GM10266 (cell line): Measurements from ENCODE around the gene SEMA3D.

ENCODE experiments used
- DNase-seq: peaks from one replicate; pipeline ENCODE4 v3.0.0; 2012; ENCODE audit errors: extremely low spot score
- TF ChIP-seq, protein P1 (sequence below): IDR thresholded peaks from 2 replicates; pipeline ENCODE4 v1.5.1; 2012; ENCODE audit warnings: mild to moderate bottlenecking, low read depth; ENCODE audit not compliant: control insufficient read depth, insufficient read depth; ENCODE audit errors: missing control alignments

SEMA3D gene

DNA sequence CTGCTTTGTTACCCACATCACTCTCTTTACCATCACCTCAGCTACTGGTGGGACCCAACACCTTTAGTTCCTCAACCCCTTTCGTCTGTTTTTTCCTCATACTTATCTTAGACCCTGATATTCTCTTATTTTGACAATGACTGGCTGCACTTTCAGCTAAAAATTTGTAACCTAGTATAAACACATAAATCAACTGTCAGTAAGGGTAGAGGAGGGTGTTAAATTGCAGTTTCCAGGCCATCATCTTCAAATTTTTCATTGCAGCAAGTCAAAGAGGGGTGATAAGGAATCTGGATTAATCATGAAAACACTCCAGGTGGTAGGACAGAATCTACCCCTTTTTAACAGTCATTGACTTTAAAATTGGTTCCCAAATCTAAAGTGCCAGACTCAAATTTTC, 27.9 kb downstream of the SEMA3D start:
- TF ChIP-seq, protein P1, sequence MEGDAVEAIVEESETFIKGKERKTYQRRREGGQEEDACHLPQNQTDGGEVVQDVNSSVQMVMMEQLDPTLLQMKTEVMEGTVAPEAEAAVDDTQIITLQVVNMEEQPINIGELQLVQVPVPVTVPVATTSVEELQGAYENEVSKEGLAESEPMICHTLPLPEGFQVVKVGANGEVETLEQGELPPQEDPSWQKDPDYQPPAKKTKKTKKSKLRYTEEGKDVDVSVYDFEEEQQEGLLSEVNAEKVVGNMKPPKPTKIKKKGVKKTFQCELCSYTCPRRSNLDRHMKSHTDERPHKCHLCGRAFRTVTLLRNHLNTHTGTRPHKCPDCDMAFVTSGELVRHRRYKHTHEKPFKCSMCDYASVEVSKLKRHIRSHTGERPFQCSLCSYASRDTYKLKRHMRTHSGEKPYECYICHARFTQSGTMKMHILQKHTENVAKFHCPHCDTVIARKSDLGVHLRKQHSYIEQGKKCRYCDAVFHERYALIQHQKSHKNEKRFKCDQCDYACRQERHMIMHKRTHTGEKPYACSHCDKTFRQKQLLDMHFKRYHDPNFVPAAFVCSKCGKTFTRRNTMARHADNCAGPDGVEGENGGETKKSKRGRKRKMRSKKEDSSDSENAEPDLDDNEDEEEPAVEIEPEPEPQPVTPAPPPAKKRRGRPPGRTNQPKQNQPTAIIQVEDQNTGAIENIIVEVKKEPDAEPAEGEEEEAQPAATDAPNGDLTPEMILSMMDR, result no peak
- no peak for DNase-seq

DNA sequence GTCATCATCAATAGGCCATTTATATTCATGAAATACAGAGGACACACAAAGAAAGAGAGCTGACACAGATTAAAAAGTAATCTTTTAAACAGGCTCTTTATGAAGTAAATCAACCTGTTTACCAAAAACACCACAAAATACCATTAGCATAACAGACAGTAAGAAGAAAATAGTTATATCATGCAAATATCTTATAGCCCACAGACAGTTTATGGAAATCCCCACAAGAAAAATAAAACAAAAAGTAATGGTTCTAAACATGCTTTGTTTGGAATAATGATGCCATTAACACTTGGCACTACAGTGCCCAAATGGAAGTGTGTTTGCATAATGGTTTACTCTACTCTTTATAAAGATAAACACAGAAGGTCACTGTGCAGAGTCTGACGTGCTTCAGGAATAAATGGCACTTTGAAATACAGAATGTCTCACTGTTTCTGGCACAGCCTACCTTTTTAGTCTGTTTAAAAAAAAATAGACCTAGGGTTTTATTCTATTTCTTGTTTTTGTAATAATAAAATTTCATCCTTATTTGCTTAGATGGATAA, 30.1 kb downstream of the SEMA3D start:
- no peak for DNase-seq
- TF ChIP-seq, protein P1, result no peak

DNA sequence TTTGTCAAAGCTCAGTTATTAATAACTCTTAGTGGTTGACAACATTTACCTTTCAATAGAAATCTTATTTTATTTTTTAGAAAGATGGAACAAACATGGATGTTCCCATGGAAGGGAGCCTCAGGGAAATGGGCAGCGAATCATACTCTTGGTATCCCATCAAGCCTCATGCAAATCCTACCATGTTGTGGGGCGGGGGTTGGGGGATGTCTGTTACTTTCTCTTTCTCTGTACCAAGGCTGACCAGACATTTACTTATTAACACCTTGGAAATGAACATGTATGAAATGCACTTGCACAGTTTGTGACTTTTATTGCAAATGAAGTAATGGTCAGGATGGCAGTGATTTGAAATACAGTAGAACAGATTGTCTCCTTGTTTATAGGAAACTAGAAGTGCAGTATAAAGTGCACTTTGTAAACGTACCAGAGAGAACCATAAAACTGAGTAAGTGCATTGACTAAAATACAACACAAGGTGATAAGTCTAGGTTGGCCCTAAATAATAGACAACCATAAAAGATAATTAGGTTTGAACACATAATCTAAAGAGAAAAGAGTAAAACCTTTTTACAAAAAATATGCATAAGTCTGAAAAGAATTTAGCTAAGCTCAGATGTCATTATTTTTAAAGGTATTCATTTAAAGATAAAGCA, 32.4 kb downstream of the SEMA3D start:
- TF ChIP-seq, protein P1, result no peak
- DNase-seq, result no peak

DNA sequence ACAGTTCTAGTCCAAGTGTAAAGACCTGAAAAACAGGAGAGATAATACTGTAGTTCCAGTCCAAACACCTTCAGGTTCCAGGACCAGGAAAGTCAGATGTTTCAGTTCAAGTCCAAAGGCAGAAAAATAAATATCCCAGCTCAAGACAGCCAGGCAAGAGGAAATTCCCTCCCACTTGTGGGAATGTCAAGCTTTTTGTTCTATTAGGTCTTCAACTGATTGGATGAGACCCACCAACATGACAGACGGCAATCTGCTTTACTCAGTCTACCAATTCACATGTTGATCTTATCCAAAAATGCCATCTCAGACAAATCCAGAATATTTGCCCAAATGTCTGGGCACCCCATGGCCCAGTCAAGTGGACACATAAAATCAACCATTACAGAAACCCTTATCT, 33.1 kb downstream of the SEMA3D start:
- TF ChIP-seq, protein P1, result no peak
- no peak for DNase-seq

DNA sequence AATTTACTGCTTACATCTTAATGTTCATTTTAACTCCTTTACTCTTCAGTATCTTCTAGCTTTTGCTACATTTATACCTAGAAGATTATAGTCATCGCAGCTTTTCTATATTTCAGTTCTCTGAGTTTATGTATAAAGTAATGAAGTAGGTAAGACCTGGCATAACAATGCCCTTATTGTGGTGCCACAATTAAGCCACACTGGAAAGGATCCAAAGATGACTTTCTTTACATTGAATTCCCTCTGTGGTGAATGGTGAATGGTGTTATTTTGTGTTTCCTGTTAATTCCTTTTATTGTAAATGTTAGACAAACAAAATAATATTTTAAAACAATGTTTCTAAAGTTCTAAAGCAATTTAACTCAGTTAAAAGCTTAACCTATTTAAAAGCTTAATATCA, 36.2 kb downstream of the SEMA3D start:
- TF ChIP-seq, protein P1, result no peak
- no peak for DNase-seq

DNA sequence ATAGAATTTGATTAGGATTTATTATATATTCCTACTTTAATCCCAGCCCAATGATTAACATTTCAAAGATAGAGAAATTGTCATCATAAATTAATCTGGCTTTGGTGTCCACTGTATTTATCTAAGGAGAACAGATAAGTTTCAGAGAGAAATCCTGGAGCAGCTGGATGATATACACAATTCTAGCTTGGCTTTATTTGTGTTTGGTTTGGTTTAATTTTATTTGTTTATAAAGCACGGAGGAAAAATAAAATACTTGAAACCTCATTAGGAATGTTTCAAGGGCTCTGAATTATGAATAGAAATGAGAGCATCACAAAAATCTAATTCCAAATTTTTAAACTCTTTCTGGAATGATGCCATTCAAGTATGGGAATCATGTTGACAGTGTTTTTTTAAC, 42.1 kb downstream of the SEMA3D start:
- DNase-seq, result no peak
- TF ChIP-seq, protein P1, result no peak

DNA sequence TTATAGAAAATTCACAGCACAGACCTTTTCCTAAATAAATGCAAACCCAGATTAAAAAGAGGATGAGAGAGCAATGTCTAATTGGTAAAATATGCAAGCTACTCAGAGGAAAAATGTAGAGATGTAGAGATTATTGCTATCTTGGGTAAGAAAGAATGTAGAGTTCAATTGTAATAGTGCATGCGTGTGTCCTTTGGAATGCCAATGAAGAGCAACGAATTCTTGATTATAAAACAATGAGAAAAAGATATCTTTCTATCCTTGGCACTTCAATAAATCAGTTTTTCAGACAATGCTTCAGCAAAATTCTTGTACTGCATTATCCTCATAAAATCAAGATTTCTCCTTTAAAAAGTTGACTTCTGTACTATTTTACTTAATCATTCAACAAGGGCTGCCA, 50.9 kb downstream of the SEMA3D start:
- no peak for DNase-seq
- TF ChIP-seq, protein P1, result no peak
